Measurements from ENCODE around the gene ANAPC4. TPM values are rescaled to one million over a fixed set of nuclear protein-coding genes. Genes with fewer than 3 reads are reported as not detected.
"Not testable (repeated sequence)": the region's sequence is repeated elsewhere in the genome, so short reads cannot be mapped to it uniquely, and the experiment has no call there.

ANAPC4 gene, protein sequence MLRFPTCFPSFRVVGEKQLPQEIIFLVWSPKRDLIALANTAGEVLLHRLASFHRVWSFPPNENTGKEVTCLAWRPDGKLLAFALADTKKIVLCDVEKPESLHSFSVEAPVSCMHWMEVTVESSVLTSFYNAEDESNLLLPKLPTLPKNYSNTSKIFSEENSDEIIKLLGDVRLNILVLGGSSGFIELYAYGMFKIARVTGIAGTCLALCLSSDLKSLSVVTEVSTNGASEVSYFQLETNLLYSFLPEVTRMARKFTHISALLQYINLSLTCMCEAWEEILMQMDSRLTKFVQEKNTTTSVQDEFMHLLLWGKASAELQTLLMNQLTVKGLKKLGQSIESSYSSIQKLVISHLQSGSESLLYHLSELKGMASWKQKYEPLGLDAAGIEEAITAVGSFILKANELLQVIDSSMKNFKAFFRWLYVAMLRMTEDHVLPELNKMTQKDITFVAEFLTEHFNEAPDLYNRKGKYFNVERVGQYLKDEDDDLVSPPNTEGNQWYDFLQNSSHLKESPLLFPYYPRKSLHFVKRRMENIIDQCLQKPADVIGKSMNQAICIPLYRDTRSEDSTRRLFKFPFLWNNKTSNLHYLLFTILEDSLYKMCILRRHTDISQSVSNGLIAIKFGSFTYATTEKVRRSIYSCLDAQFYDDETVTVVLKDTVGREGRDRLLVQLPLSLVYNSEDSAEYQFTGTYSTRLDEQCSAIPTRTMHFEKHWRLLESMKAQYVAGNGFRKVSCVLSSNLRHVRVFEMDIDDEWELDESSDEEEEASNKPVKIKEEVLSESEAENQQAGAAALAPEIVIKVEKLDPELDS
- 10 to 100 TPM; 36.0 to 41.6 (median 37.7) TPM for polyA plus RNA-seq (ENCODE audit: insufficient read length in 3 of 3)

DNA sequence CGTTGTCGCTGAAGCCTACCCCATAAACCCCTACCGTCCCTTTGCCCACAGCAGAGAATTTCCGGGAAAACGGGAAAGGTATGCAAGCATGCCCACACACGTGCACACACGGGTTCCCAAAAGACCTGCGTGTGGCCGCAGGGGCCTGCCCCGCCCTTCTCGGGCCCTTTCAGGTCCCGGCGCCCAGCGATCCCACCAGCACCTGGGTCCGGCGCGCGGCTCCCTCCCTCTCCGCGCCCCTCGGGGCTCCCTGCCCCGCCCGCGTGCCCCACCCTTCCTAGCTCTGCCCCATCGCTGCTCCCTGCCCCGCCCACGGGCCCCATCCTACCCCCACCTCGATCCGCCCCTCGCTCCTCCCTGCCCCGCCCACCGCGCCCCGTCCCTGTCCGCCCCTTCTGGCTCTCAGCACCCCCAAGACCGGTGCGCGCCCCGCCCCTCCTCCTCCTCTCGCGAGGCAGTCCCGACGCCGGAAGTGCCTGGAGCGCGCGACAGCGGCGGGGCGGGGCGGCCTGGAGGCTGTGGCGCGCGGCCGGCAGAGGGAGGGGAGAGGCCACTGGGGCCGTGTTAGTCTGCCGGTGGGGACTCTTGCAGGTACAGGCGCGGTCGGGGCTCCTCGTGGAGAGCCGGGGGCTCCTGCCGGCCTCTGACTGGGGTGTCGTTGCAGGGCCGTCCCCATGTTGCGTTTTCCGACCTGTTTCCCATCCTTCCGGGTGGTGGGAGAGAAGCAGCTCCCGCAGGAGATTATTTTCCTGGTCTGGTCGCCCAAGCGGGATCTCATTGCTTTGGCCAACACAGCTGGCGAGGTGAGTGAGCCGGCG, at the start of gene ANAPC4:
ANAPC4 (plus strand) TSS at position 510 of the 818 bp plus-strand sequence; CDS start at position 675, 165 bp downstream.
- DNase-seq (ENCODE audit: low read depth in 3 of 3, low spot score in 2 of 3), result peak in 2 of 3 donors; percentile 67 to 72

DNA sequence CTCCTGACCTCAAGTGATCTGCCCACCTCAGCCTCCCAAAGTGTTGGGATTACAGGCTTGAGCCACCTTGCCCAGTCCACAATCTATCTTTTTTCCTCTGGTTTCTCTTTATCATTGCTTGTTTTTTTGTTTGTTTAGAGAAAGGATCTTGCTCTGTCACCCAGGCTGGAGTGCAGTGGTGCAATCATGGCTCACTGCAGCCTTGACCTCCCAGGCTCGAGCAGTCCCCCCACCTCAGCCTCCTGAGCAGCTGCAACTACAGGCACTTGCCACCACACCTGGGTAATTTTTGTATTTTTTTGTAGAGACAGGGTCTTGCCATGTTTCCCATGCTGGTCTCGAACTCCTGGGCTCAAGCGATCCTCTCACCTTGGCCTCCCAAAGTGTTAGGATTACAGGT, 48.6 kb upstream of the ANAPC4 start:
- DNase-seq (ENCODE audit: low read depth in 3 of 3, low spot score in 2 of 3), result not testable (repeated sequence)

DNA sequence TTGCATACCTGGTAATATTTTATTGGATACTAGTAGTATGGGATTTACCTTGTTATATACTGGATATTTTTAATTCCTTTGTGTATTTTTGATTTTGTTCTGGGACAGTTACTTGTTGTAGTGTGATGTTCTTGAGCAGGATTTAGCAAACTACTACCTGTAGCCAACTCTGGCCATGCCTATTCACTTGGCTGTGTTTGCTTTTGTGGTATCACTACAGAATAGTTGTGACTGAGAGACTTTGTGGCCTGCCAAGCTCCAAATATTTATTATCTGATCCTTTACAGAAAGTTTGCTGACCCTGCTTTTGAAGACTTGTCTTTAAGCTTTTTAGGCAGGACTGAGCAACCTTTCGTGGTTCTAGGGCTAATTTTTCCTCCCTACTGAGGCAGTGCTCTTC, 46.7 kb upstream of the ANAPC4 start:
- DNase-seq (ENCODE audit: low read depth in 3 of 3, low spot score in 2 of 3), result no peak

DNA sequence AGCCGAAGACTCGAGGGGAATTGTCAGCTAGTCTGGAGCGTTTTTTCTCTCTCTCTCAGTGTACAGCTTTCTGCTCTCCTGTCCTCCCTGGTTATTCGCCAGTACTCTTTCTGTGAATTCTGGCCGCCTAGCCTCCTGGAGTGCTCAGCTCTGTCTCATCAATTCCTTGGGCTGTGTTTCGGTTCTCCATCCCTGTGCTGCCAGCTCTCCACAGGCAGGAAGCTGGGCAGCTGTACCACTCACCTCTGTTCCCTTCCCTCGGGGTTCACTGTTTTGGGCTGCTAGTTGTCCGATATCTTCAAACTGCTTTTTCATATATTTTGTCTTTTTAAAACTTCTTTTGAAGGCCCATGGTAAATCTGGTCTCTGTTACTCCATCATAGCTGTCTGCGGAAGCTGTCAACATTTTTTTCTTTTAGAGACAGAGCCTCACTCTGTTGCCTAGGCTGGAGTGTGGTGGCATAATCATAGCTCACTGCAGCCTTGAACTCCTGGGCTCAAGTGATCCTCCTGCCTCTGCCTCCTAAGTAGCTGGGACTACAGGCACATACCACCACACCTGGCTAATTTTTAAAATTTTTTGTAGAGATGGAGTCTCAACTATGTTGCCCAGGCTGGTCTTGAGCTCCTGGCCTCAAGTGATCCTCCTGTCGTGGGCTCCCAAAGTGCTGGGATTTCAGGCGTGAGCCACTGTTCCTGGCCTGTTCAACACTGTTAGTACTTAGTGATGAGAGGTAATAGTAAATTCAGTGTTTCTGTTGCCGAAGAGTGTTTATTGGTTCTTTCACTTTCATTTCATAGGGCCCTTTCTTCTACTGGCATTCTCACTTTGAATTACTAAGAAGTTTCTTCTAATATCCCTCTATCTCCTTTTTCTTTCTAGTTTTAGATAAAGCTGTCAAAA, 45.9 kb upstream of the ANAPC4 start:
- no peak for DNase-seq (ENCODE audit: low read depth in 3 of 3, low spot score in 2 of 3)

DNA sequence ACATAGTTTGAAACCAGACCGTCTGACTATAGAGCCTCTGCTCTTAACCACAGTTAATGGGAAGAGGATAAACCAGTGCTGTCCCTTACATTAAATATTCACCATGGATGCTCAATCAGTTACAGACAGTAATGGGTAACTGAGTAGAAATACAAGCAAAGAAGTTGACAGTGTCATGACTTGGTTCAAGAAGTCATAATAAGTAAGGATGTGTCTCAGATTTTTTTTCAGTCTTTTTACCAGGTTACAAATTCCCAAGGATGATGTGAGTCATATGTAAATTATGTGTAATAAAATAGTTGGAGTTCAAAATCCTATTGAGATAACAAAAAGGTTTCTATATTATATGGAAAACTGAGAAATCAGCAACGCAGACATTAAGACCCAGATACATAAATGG, 33.4 kb upstream of the ANAPC4 start:
- DNase-seq (ENCODE audit: low read depth in 3 of 3, low spot score in 2 of 3), result no peak

DNA sequence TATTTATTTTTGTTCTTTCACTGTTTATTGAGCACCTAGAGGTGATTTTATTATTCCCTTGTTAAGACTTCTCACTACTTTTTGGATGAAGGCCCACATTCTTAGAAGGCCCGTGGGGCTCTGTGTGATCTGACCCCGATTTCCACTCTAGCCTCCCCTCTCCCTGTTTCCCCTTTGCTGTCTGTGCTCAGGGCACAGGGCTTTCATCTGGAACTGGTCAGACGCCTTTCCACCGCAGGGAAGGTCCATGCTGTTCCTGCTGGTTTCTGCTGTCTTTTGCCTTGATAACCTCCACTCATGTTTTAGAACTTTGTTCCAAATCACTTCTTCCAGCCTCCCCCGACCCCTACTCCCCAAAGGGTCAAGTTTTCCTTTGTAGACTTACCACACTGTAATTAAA, 31.3 kb upstream of the ANAPC4 start:
- DNase-seq (ENCODE audit: low read depth in 3 of 3, low spot score in 2 of 3), result no peak

DNA sequence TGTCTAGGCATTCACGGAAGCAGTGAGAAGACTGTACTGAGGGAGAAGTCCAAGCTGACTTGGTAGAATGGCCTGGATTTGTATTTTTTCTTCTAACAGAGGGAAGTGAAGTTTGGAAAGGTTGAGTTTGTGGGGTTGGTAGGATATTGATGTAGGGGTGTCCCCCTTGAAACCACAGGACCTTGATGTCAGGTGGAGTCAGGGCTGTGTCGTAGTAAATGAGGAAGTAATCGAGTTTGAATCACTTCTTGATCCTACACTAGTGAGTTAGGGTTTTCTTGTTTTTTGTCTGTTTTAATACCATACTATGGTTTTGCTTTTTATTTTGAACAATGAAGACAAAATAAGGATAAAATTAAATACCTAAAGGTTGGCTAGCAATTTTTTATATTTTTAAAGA, 30.1 kb upstream of the ANAPC4 start:
- no peak for DNase-seq (ENCODE audit: low read depth in 3 of 3, low spot score in 2 of 3)

DNA sequence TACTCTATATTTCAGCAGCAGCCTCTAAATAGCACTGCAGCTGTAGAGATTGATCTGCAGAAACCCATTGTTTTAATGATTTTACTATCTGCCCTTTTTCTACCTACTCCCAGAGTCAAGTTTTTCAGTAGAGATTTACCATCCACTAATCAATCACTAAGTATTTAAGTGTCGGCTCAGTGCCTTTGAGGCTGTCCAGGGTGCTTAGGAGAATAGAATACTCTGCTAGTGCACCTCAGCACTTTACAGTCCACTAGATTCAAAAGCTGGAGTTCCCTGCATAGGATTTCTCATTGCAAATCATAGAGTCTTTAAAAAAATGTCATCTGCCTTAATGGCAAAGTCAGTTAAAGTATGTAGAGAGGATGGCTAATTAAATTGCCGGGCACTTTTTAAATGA, 29.6 kb upstream of the ANAPC4 start:
- no peak for DNase-seq (ENCODE audit: low read depth in 3 of 3, low spot score in 2 of 3)

DNA sequence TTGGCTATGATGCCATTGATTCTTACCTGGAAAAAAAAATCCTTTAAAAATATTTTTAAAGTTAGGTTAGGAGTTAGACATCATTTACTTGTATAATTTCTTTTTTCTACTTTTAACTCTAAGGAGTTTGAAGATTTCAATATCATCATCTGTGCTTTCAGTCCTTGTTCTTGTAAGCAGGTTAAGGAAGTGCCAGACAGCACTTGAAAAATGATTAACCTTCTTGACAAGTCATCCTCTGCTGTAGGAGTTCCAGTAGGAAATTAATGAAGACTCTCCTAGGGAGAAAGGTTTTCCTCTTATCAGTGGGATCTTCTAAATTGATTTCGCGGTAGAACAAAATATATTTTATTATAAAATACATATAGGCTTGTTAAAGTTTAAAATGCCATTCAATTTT, 29.1 kb upstream of the ANAPC4 start:
- DNase-seq (ENCODE audit: low read depth in 3 of 3, low spot score in 2 of 3), result no peak

DNA sequence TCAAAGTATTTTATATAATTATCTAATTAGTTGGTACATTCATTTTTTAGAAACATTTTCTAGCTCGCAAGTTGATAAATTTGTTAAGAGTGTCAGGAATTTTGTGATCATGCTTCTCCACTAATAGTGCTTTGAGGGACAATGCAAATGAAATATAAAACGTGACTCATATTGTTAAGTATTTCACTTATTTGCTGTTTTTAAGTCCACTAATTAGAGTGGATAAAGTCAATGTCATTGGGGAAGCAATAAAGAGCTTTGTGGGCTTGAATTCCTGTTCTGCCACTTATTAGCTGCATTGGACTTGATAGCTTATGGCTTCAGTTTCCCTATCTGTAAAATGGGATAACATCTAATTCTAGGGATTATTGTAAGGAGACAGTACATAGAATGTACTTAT, 26.5 kb upstream of the ANAPC4 start:
- DNase-seq (ENCODE audit: low read depth in 3 of 3, low spot score in 2 of 3), result no peak

DNA sequence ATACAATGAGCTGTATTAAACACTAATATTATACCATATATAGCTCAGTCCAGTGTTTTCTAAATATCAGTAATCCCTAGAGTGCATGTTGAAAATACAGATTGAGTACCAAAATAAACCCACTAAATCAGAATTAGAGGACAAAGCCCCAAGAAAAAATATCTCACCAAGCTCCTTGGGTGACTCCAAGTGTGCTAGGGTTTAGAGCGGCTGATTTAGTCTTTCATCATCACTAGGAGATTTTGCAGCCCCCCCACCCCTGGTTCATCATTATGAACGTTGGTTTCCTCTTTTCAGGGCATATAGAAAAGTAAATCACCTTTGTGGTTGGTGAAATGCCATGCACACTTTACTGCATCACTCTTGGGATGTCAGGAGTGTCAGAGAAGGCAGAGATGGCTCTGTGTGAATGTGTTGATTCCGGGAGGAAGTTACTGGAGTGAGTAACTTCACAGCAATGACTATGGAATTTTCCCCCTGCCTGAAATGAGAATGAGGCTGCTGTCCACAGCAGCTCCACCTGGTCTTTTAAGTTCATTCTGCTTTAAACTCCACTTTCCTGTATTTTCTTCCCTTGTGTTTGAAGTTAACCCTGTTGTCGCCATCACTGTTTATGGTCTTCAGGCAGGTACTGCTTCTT, 25.2 kb upstream of the ANAPC4 start:
- no peak for DNase-seq (ENCODE audit: low read depth in 3 of 3, low spot score in 2 of 3)

DNA sequence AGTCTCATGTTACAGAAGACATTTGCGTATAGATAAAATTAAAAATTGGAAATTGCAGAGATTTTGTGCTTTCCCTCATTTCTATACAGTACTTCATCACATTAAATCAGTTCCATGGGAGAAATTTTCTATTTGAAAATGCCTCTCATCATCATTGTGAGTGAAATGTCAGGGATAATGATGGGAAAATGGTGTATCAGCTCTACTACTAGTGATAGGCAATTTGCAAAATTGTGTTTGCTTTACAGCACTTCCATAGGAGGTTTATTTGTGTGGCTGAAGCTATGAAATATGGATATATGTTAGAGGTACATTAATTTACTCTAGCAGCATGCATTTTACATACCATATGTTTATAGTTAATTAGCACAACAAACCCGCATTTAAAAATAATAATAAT, 21.0 kb upstream of the ANAPC4 start:
- DNase-seq (ENCODE audit: low read depth in 3 of 3, low spot score in 2 of 3), result no peak

DNA sequence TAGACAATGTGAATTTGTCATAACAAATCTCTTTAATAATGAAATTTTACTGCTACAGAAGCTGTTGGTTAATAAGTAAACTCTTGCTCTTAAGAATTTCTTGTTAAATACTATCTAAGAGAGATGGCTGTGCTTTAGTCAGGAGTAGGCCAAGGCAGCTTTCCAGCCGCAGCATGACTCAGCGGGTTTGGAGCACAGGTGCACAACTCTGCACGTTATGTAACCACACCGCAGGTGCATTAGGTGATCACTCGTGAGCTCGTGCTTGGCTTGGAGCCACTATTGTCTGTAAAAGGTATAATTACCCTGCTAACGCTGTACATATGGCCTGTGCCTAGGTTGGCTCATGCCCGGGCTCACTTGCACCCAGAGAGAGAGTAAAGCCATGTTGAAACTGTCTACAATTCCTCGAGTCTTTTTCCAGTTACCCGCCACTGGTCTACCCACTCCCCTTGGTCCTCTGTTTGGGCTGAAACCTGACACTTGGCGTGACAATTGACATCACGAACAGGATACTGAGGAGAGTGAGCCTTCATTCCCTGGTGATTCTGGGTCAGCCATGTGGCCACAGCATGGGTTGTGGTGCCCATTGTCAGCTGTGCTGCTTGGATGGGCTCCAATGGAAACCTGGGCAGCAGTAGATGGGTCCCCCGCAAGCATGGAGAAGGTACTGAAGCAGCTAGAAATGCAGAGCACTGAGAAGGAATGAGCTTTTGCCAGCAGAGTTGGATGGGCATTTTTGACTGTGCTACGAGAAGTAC, 18.4 kb upstream of the ANAPC4 start:
- no peak for DNase-seq (ENCODE audit: low read depth in 3 of 3, low spot score in 2 of 3)

DNA sequence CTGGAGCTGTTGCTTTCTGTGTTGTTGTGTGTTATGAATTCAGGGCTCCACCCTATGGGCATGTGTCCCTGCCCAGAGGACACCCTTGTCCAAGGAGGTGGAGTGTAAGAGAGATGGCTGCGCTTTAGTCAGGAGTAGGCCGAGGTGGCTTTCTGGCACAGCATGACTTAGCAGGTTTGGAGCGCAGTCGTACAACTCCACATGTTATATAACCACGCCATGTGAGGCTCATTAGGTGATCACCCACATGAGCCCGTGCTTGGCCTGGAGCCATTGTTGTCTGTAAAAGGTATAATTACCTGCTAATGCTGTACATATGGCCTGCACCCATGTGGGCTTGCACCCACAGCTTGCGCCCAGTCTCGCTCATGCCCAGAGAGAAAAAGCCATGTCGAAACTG, 15.8 kb upstream of the ANAPC4 start:
- no peak for DNase-seq (ENCODE audit: low read depth in 3 of 3, low spot score in 2 of 3)

DNA sequence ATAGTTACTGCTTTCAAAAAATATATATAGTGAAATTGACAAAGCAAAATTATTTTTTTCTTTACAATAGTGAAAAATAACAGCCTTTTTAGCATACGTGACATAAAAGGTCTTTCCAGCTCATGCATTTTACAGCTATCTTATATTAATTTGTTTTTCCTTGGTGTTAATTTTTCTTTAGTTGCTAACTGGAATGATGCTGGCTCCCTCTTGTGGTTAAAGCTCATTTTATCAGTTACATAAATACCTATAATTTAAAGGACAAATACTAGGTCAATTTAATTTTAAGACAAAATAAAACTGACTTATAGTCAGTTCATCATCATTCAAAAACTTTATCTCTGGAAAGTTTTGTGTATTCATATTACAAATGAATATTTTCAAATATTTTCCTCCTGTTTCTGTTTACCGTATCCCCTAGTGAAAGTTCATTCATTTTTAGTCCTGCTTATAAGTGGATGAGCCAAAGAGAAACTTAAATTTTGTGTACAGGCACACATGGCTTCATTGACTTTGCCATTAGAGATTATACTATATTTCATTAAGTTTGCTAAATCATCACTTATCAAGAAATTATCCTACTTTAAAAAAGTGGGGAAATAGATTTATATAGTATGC, 9.9 kb upstream of the ANAPC4 start:
- no peak for DNase-seq (ENCODE audit: low read depth in 3 of 3, low spot score in 2 of 3)

DNA sequence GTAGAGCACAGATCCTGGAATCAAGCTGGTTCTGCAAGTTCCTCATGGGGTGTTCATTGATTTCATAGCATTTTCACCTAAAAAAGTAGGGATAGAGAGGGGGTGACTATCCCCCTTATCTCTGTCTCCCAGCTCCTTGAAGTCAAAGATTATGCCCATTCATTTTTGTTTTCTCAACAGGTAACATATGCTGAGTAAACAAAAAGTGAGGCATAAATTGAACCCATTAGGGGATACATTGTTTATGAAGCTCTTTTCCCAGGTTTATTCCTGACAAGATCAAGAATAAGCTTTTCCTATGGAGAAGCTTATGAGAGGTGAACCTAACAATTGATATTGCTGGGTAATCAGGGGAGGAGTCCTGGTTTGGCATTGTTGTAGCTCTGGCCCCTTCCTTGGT, 9.2 kb upstream of the ANAPC4 start:
- DNase-seq (ENCODE audit: low read depth in 3 of 3, low spot score in 2 of 3), result no peak

DNA sequence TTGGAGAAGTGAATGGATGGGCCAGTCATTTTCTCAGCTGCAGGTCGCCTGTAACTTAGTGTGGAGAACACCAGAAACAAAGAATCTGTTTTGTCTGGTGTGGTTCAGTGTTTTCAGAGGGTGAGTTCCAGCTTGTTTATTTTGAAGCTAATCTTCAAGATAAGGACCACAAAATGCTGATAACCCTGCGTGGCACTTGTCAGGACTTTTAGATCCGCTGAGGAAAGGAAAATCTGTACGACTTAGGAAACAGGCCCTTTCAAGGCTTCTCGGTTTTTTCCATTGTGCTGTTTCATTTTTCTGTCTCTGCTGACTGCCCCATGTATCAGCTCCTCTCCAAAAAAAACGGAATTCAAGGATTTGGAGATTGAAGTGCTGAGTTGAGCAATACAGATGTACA, 8.7 kb upstream of the ANAPC4 start:
- DNase-seq (ENCODE audit: low read depth in 3 of 3, low spot score in 2 of 3), result no peak

DNA sequence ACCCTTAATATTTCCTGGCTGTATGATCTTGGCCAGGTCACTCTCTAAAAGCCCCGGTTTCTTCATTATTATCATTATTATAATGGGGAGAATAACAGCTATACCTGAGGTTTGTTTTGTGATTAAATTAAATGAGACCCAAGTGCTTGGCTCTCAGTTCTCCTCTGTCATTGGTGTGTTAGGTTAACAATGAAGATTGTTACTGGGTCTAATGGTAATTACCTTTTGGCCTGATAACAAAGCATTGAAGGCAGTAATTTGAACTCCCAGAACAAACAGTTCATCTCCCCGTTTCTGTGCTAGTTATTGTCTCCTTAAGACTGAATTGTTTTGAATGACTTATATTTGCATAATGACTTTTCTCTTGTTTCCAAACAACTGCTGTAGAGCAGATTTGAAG, 6.8 kb upstream of the ANAPC4 start:
- DNase-seq (ENCODE audit: low read depth in 3 of 3, low spot score in 2 of 3), result no peak

Data from right renal cortex interstitium (tissue), 3 donors.